Right hindlimb (tissue), 1 donor: ENCODE measurements around the gene B4GALT4.

ENCODE experiments used
- DNase-seq: peaks from one replicate; pipeline ENCODE4 v3.0.0-alpha.2; 2018

Gene B4GALT4

GRCh38 chr3:119236756-119237155 lies 3.9 kb downstream of the B4GALT4 start:
- DNase-seq, result no peak

- DNase-seq, result no peak
Measured at GRCh38 chr3:119235151-119235550, 5.5 kb downstream of the B4GALT4 start.

GRCh38 chr3:119234610-119235009 lies 6.1 kb downstream of the B4GALT4 start:
- no peak for DNase-seq

- no peak for DNase-seq
Measured at GRCh38 chr3:119230745-119231144, 9.9 kb downstream of the B4GALT4 start.

- no peak for DNase-seq
Measured at GRCh38 chr3:119230071-119230470, 10.6 kb downstream of the B4GALT4 start.

GRCh38 chr3:119229190-119229589 lies 11.5 kb downstream of the B4GALT4 start:
- DNase-seq, result no peak

- DNase-seq, result no peak
Measured at GRCh38 chr3:119228373-119229145, 12.1 kb downstream of the B4GALT4 start.

- DNase-seq, result no peak
Measured at GRCh38 chr3:119227070-119227850, 13.4 kb downstream of the B4GALT4 start.

- no peak for DNase-seq
Measured at GRCh38 chr3:119225121-119225520, 15.6 kb downstream of the B4GALT4 start.

GRCh38 chr3:119223511-119223910 lies 17.2 kb downstream of the B4GALT4 start:
- no peak for DNase-seq

GRCh38 chr3:119222391-119222790 lies 18.3 kb downstream of the B4GALT4 start:
- DNase-seq, result no peak

GRCh38 chr3:119221779-119222320 lies 18.8 kb downstream of the B4GALT4 start:
- DNase-seq, result no peak

GRCh38 chr3:119220970-119221667 lies 19.6 kb downstream of the B4GALT4 start:
- no peak for DNase-seq

- DNase-seq, result no peak
Measured at GRCh38 chr3:119220198-119220597, 20.5 kb downstream of the B4GALT4 start.

GRCh38 chr3:119219069-119219468 lies 21.6 kb downstream of the B4GALT4 start:
- no peak for DNase-seq

GRCh38 chr3:119211803-119212202 lies 28.9 kb downstream of the B4GALT4 start:
- DNase-seq, result no peak

- no peak for DNase-seq
Measured at GRCh38 chr3:119211193-119211592, 29.5 kb downstream of the B4GALT4 start.

GRCh38 chr3:119207512-119207875 lies 33.2 kb downstream of the B4GALT4 start:
- no peak for DNase-seq

GRCh38 chr3:119206611-119207511 lies 33.8 kb downstream of the B4GALT4 start:
- DNase-seq, result no peak

GRCh38 chr3:119205685-119206084 lies 35.0 kb downstream of the B4GALT4 start:
- no peak for DNase-seq

- no peak for DNase-seq
Measured at GRCh38 chr3:119205209-119205608, 35.5 kb downstream of the B4GALT4 start.

GRCh38 chr3:119195911-119196310 lies 44.8 kb downstream of the B4GALT4 start:
- no peak for DNase-seq
